Measurements from ENCODE around the gene SMPX.
"Not testable (repeated sequence)": the region's sequence is repeated elsewhere in the genome, so short reads cannot be mapped to it uniquely, and the experiment has no call there.

Gene SMPX

GRCh38 chrX:21757960-21758359 is at the start of gene SMPX:
Gene SMPX (minus strand): TSS chrX:21758116. CDS start chrX:21754290, 3,826 bp downstream.
- no peak for DNase-seq

- DNase-seq: no peak
Measured at GRCh38 chrX:21806691-21807090, 48.8 kb upstream of the SMPX start.

- DNase-seq: no peak
Measured at GRCh38 chrX:21802839-21803238, 44.9 kb upstream of the SMPX start.

- no peak for DNase-seq
Measured at GRCh38 chrX:21802054-21802670, 44.2 kb upstream of the SMPX start.

GRCh38 chrX:21800344-21800770 is 42.4 kb upstream of the SMPX start:
- DNase-seq: no peak

GRCh38 chrX:21799767-21800166 is 41.9 kb upstream of the SMPX start:
- DNase-seq: no peak

GRCh38 chrX:21798677-21799219 is 40.8 kb upstream of the SMPX start:
- no peak for DNase-seq

GRCh38 chrX:21781976-21782375 is 24.1 kb upstream of the SMPX start:
- DNase-seq: no peak

GRCh38 chrX:21781525-21781924 is 23.6 kb upstream of the SMPX start:
- no peak for DNase-seq

GRCh38 chrX:21779095-21779494 is 21.2 kb upstream of the SMPX start:
- DNase-seq: no peak

GRCh38 chrX:21778236-21778635 is 20.3 kb upstream of the SMPX start:
- no peak for DNase-seq

- not testable (repeated sequence) for DNase-seq
Measured at GRCh38 chrX:21775128-21775527, 17.2 kb upstream of the SMPX start.

GRCh38 chrX:21773036-21773435 is 15.1 kb upstream of the SMPX start:
- DNase-seq: not testable (repeated sequence)

GRCh38 chrX:21770631-21771321 is 12.9 kb upstream of the SMPX start:
- DNase-seq: no peak

- DNase-seq: no peak
Measured at GRCh38 chrX:21766101-21766500, 8.2 kb upstream of the SMPX start.

- DNase-seq: no peak
Measured at GRCh38 chrX:21764008-21764407, 6.1 kb upstream of the SMPX start.

- DNase-seq: no peak
Measured at GRCh38 chrX:21758488-21758887, 572 bp upstream of the SMPX start.

GRCh38 chrX:21756785-21757529 is 959 bp downstream of the SMPX start:
- DNase-seq: no peak

- DNase-seq: no peak
Measured at GRCh38 chrX:21749924-21750323, 8.0 kb downstream of the SMPX start.

- no peak for DNase-seq
Measured at GRCh38 chrX:21748235-21748634, 9.7 kb downstream of the SMPX start.

GRCh38 chrX:21747558-21747957 is 10.4 kb downstream of the SMPX start:
- DNase-seq: no peak

GRCh38 chrX:21745756-21746155 is 12.2 kb downstream of the SMPX start:
- no peak for DNase-seq

- DNase-seq: no peak
Measured at GRCh38 chrX:21744721-21745120, 13.2 kb downstream of the SMPX start.

GRCh38 chrX:21744060-21744459 is 13.9 kb downstream of the SMPX start:
- DNase-seq: no peak

All from bone marrow (tissue), 2 donors.